Adipocyte (in vitro differentiated cells): Measurements from ENCODE around the gene RDH5.
A peak's percentile ranks its signal among the peaks of the same experiment; 100 is the strongest.

Source experiments
- DNase-seq: peaks from one replicate; pipeline ENCODE4 v3.0.0-alpha.2; 2015; ENCODE audit warnings: low read depth
- H3K27me3 ChIP-seq: replicated peaks from 2 replicates; pipeline ENCODE4 v1.7.0; 2013; ENCODE audit warnings: mild to moderate bottlenecking, low read length, moderate library complexity; ENCODE audit not compliant: control insufficient read depth, insufficient read depth
- H3K36me3 ChIP-seq: 2 replicates; pipeline ENCODE4 v1.7.0; 2013; ENCODE audit warnings: low read length, mild to moderate bottlenecking, moderate library complexity; ENCODE audit not compliant: control insufficient read depth, insufficient read depth, severe bottlenecking
- H3K4me1 ChIP-seq: 2 replicates; pipeline ENCODE4 v1.7.0; 2013; ENCODE audit warnings: mild to moderate bottlenecking, low read length, moderate library complexity; ENCODE audit not compliant: control insufficient read depth, insufficient read depth
- H3K4me3 ChIP-seq: 2 replicates; pipeline ENCODE4 v1.7.0; 2013; ENCODE audit warnings: mild to moderate bottlenecking, low read length, moderate library complexity
- H3K9ac ChIP-seq: 2 replicates; pipeline ENCODE4 v1.7.0; 2013; ENCODE audit warnings: mild to moderate bottlenecking, low read length, moderate library complexity
- H3K9me3 ChIP-seq: 2 replicates; pipeline ENCODE4 v1.7.0; 2013; ENCODE audit warnings: mild to moderate bottlenecking, low read length, moderate library complexity; ENCODE audit not compliant: control insufficient read depth

RDH5 gene

DNA sequence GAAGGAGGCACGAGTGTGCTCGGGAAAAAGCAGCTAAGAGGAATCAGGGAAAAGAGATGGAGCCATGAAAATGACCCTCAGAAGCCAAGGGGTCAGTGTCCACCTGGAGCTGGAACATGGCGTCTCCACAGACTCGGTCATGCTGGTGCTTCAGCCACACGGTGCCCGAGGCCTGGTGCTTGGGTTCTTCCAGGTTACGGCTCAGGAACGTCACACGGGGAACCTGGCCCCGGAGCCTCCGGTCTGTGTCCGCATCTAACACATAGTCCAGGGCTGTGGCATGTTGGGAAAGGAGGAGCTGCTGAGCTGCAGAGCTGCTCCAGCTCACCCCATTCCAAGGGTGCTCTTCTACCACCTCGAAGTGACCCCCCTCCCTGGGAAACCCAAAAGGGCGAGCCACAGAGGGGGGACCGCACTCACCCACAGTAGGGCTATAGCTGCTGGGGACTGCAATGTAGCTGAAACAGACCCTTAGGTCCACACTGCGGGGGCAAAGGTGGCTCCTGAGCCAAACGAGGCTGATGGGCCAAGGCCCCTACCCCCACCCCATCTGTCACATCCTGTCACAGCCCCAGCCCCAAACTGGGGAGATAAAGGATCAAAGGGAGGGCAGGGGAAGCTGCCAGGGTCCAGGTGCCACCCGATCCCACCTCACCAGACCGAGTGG, 23.3 kb upstream of the RDH5 start:
- Histone ChIP-seq H3K27me3 (no peaks in the 10 kb centered on the region), H3K4me1 (peaks cover 9% of the 10 kb centered on the region), H3K9me3 (no peaks in the 10 kb centered on the region), H3K4me3 (no peak overlapping the region), H3K9ac (no peak overlapping the region), H3K36me3 (peaks cover 89% of the 10 kb centered on the region)
- no peak for DNase-seq

DNA sequence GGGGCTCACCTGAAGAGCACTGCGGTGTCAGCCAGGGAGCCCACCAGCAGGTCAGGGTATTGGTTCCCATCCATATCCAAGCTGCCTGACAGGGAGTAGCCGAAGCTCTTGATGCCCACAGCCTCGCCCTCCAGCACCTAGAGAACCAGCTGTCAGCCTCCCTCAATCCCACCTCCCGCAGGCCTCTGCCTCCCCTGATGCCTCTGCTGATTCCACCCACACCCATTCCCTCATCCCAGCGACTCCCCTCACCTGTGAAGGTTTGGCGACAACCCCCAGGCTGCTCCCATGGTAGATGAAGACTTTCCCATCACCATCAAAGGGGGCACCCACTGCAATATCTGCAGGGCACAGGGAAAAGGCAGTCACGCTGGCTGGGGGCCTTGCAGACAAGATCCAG, 22.5 kb upstream of the RDH5 start:
- H3K9me3 ChIP-seq: no peaks in the 10 kb centered on the region
- H3K4me3 ChIP-seq: no peak overlapping the region
- peaks cover 10% of the 10 kb centered on the region for H3K4me1 ChIP-seq
- no peak overlapping the region for H3K9ac ChIP-seq
- peaks cover 87% of the 10 kb centered on the region for H3K36me3 ChIP-seq
- H3K27me3 ChIP-seq: no peaks in the 10 kb centered on the region
- no peak for DNase-seq

DNA sequence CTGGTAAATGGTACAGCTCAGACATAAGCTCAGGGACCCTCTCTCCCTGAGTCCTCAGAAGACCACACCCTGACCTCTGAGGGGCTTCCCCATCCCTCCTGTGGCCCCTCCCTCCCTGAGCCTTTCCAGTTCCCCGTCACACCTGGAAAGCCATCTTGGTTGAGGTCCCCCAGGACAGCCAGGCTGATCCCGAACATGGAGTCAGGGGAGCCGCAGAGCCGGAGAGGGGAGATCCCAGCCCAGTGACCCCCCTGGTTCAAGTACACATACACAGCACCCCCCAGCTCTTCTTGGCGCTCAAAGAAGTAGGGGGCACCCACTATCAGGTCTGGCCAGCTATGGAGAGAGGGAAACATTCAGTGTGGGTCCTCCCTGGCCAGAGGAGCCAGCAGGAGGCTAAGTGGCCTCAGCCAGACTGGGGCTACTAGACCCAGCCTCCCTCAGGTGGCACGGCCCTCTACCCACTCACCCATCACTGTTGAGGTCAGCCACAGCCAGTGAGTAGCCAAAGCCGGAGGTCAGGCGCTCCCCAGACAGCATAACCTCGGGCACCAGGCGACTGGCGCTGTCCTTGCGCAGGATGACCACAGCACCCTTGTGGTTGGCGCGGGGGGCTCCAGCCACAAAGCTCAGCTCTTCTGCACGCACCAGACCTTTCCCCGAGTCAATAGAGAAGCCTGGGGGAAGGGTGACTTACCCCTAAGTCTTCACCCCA, 21.8 kb upstream of the RDH5 start:
- DNase-seq: no peak
- Histone ChIP-seq H3K27me3 (no peaks in the 10 kb centered on the region), H3K9ac (no peak overlapping the region), H3K4me1 (peaks cover 17% of the 10 kb centered on the region), H3K36me3 (peaks cover 82% of the 10 kb centered on the region), H3K9me3 (no peaks in the 10 kb centered on the region), H3K4me3 (no peak overlapping the region)

DNA sequence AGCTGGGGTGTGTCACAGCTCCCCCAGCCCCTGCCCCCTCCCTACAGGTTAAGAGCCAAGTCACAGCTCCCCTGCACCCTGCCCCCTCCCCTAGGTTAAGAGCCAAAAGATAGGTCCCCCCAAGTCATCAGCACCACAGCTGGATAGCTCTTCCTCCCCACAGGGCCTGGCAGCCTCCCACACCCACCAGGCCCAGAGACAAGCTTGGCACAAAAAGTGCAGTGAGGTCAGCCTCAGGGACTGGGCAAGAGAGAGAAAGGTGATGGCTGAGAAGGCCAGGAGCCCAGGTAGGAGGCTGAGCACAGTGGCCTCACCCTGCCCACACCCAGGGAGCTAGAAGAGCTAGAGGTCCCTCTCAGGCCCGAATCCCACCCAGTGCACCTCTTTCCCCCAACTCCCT, 21.2 kb upstream of the RDH5 start:
- no peak overlapping the region for H3K9ac ChIP-seq
- no peaks in the 10 kb centered on the region for H3K9me3 ChIP-seq
- H3K27me3 ChIP-seq: no peaks in the 10 kb centered on the region
- H3K4me3 ChIP-seq: no peak overlapping the region
- no peak for DNase-seq
- H3K4me1 ChIP-seq: peaks cover 23% of the 10 kb centered on the region
- H3K36me3 ChIP-seq: peaks cover 77% of the 10 kb centered on the region

DNA sequence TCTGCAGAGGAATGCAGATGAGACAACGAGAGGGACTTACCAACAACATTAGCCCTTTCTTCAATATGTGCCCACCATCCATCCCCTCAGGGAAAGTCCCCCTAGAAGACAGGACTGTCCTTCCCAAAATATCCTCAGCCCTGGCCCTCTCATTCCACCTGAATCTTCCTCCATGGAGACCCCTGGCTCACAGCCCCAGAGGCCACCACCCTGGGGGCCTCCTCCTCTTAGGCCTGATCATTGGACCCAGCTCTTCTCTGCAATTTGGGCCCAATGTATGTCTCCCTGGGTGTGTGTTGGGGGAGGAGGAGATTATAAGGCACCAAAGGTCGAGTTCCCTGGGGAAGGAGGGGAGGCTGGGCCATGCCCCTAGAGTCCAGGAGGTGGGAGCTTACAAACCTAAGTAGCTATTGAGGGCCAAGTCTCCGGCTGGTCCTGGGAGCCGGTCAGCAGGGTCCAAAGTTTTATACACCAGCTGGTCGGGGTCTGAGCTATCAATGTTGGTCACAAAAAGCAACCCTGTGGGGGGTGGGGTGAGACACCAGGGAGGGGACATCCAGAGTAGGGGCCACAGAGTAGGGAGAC, 20.6 kb upstream of the RDH5 start:
- Histone ChIP-seq H3K9ac (no peak overlapping the region), H3K27me3 (no peaks in the 10 kb centered on the region), H3K36me3 (peaks cover 71% of the 10 kb centered on the region), H3K4me3 (no peak overlapping the region), H3K4me1 (peaks cover 29% of the 10 kb centered on the region), H3K9me3 (no peaks in the 10 kb centered on the region)
- no peak for DNase-seq

DNA sequence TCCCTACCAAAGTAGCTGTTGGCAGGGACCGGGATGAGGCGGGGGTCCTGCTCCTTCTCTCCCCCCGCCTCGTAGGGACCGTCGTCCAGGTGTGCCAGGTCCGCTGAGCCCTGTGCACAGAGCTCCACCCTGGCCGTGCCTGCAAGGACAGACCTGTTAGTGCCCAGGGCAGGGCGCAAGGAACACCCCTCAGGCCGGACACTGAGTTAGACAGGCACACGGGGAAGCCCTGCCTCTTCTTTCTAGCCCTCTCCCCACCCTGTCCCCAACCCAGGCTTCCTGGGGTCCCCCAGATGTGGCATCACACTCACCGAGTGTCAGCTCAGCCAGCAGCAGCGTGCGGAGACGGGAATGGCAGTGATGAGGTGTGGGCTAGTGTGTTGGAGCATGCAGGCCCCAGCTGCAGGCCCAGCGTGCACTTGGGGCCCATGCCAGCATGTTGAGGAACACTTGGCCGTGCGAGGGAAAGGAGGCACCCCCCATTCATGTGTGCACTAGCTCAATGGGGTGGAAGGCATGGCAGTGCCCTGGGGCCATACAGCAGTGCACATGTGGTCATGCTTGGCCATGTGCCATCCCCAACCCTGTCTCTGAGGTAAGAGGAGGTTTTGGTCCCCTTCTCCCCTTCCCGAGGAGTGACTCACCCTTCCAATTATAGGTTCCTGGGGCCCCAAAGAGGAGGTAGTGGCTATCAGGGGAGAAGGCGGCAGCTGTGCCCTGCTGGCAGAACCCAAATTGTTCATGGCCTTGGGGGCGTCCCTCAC, 19.8 kb upstream of the RDH5 start:
- H3K4me1 ChIP-seq: peaks cover 38% of the 10 kb centered on the region
- H3K9me3 ChIP-seq: no peaks in the 10 kb centered on the region
- DNase-seq: peak; percentile 43
- no peak overlapping the region for H3K4me3 ChIP-seq
- peaks cover 68% of the 10 kb centered on the region for H3K36me3 ChIP-seq
- no peak overlapping the region for H3K9ac ChIP-seq
- no peaks in the 10 kb centered on the region for H3K27me3 ChIP-seq

DNA sequence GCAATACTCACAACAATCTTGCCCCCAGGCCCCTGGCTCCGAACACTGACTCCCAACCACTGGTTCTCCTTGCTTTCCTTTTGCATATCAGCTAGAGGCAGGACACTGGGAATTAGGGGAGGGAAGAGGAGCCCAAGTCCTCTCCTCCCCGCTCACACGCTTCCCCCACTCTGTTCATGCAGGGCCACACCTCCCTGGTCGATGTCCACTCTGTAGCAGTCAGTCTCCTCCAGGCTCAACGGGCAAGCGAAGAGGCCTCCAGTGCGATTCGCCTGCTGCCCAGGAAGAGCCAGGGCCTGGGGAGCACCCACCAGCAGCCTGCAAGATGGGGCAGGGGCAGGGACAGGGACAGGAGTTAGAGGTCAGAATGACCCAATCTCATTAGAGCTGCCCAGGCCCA, 17.3 kb upstream of the RDH5 start:
- Histone ChIP-seq H3K9me3 (no peaks in the 10 kb centered on the region), H3K4me3 (peak overlapping the region; percentile 85), H3K27me3 (no peaks in the 10 kb centered on the region), H3K4me1 (peaks cover 55% of the 10 kb centered on the region), H3K9ac (no peak overlapping the region), H3K36me3 (peaks cover 43% of the 10 kb centered on the region)
- no peak for DNase-seq

DNA sequence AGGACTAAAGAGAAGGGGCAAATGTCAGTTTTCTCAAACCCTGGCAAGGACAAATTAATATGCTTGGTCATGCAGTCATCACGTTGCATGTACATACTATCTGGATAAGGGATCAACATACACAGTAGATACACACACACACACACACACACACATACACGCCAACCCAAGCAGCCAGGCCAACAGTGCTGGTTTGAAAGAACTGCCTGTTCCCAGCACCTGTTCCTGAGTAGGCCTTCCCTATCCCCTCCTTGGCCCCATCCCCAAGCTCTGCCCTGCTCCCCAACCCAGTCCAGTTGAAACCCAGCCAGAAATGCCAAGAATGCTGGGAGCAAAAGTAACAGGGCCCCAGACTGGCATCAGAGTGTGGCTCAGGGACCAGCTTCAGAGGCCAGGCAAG, 16.9 kb upstream of the RDH5 start:
- H3K4me3 ChIP-seq: peak overlapping the region; percentile 85
- no peaks in the 10 kb centered on the region for H3K9me3 ChIP-seq
- DNase-seq: no peak
- no peaks in the 10 kb centered on the region for H3K27me3 ChIP-seq
- H3K4me1 ChIP-seq: peaks cover 55% of the 10 kb centered on the region
- H3K9ac ChIP-seq: peak overlapping the region; percentile 86
- peaks cover 39% of the 10 kb centered on the region for H3K36me3 ChIP-seq

DNA sequence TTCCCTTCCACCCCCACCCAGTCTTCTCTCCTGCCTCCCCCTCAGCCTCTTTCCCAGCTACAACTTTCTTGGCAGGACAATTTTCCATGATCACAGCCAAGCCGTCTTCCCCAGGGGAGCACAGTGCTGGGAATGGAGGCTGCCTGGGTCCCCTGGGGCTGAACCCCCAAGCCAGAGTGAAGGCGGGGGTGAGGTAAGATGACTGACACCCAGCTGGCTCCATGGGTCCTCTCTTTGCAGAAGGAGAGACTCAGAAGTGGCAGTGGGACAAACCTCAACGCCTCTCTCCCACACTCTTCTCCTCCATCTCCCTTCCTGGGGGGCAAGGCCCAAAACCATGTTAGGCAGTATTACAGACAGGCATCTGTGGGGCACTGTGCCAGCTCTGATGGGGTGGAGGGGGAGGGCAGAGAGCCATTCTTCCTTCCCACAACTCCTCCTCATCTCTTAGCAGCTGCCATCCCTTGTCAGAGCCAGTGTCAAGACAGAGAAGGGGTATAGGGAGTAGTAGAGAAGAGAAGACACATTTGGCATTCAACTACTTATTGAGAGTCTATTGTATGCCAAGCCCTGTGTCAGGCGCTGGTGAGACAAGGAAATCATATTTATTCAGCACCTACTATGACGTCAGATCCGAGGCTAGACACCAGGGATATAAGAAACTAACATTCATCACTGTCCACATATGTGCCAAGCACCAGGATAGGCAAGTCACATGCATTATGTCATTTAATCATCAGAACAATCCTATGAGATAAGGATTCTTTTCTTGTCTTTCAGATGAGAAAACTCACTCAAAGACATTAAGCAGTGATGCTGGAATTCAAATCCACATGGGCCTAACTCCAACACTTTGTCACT, 16.1 kb upstream of the RDH5 start:
- Histone ChIP-seq H3K9me3 (no peaks in the 10 kb centered on the region), H3K4me1 (peaks cover 63% of the 10 kb centered on the region), H3K4me3 (peak overlapping the region; percentile 85), H3K36me3 (peaks cover 34% of the 10 kb centered on the region), H3K27me3 (no peaks in the 10 kb centered on the region), H3K9ac (peak overlapping the region; percentile 86)
- no peak for DNase-seq

DNA sequence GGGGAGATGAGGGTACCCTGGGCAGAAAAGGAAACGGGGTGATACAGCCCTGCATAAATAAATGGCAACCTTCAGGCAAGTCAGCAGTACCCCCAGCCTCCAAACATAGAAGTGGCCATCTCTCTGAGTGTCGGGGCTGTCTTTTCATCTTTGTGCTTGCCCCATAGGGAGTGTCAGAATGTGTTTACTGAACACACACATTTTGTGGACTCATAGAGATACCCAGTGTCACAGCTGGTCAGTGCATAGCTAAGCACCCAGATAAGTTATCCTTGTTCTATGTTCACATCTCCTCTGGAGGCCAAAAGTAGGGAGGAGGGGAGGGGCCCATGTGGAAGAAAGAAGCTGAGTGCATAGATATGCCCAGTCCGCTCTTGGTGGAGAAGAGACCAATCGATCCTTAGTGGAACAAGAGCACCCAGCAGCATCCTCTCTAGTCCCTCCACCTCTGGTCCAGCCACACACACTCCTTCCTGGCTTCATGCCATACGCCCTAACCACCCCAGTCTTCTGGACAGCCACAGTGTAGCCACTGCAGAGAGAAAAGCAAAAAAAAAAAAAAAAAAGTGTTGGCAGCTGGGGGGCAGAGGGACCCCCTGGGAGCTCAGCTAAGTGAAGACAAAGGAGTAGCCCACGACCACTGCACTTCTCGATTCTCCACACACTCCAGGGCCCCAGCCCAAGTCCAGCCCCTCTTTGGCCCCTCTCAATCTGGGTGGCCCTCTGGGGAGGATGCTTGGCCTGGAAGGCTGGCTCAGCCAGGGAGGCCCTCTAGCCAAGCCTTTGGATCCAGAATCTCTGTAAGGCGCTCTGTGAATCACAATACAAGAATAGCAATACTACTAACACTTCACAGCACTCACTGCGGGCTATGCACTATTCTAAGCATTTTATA, 15.1 kb upstream of the RDH5 start:
- Histone ChIP-seq H3K4me3 (peak overlapping the region; percentile 85), H3K27me3 (no peaks in the 10 kb centered on the region), H3K9ac (peak overlapping the region; percentile 86), H3K9me3 (no peaks in the 10 kb centered on the region), H3K36me3 (peaks cover 25% of the 10 kb centered on the region), H3K4me1 (peaks cover 71% of the 10 kb centered on the region)
- no peak for DNase-seq
